HepG2 (cell line): ENCODE results near the gene NAP1L1.

Source experiments
- CTCF ChIP-seq: sonication (generic); formaldehyde crosslinking; IDR thresholded peaks from 2 replicates; pipeline ENCODE4 v1.5.0; 2020; ENCODE audit warnings: mild to moderate bottlenecking, missing genetic modification reagents, moderate library complexity
- SP1 ChIP-seq, 2 experiments: fragments of 450-650 bp in 1 of 2; sonication (generic) in 1 of 2; formaldehyde crosslinking in 1 of 2; IDR thresholded peaks; 2 replicates each; pipeline versions ENCODE4 v1.4.0 to v1.6.1; 2016 to 2020; ENCODE audit warnings: missing genetic modification reagents in 1 of 2
- ZNF275 ChIP-seq: sonication (generic); formaldehyde crosslinking; IDR thresholded peaks from 2 replicates; pipeline ENCODE4 v1.8.0; 2022; ENCODE audit warnings: missing genetic modification reagents, mild to moderate bottlenecking, inconsistent platforms, borderline replicate concordance

GRCh38 chr12:76012644-76013043 lies 71.8 kb downstream of the NAP1L1 start:
- TF ChIP-seq CTCF (CRISPR knock-in tag), result no peak
- no peak for TF ChIP-seq SP1 (IDR thresholded peaks at IDR 0.05)
- no peak for TF ChIP-seq SP1 (CRISPR knock-in tag; IDR thresholded peaks at IDR 0.05)
- TF ChIP-seq ZNF275 (CRISPR knock-in tag), result no peak
